Naive thymus-derived CD4-positive, alpha-beta T cell (primary cell): ENCODE data around the gene SLC12A4. TPM values are rescaled to one million over a fixed set of nuclear protein-coding genes. Genes with fewer than 3 reads are reported as not detected.
A peak's percentile ranks its signal among the peaks of the same experiment; 100 is the strongest.

Source experiments
- ATAC-seq: fragments of 150-1000 bp; cut with Tn5 transposase; 2 replicates; pipeline ENCODE4 v1.10.0; 2021; ENCODE audit warnings: mild to moderate bottlenecking, moderate library complexity
- CTCF ChIA-PET: fragments of 350-600 bp; sonication (Branson Sonifier 250); formaldehyde crosslinking; loops from one replicate; lab custom pipeline; 2021; ENCODE audit warnings: antibody characterized with exemption; lab: Charles Lee
- POLR2A ChIA-PET: fragments of 350-600 bp; sonication (Branson Sonifier 250); formaldehyde crosslinking; loops from one replicate; lab custom pipeline; 2021; ENCODE audit warnings: antibody characterized with exemption, inconsistent platforms; lab: Charles Lee
- DNase-seq, 9 donors: peaks; one replicate each; pipeline versions ENCODE4 v3.0.0 to v3.0.0-alpha.2; 2020 to 2022; ENCODE audit warnings: mixed read lengths in 1 of 9
- H3K27ac ChIP-seq: one replicate; pipeline ENCODE4 v1.7.0; 2013; ENCODE audit warnings: mild to moderate bottlenecking, low read depth, low read length, moderate library complexity
- H3K27me3 ChIP-seq, 2 donors: one replicate each; pipeline ENCODE4 v1.7.0; 2013; ENCODE audit warnings: low read length in 2 of 2, mild to moderate bottlenecking in 2 of 2, moderate library complexity in 2 of 2; ENCODE audit not compliant: control insufficient read depth in 2 of 2, insufficient read depth in 2 of 2
- H3K36me3 ChIP-seq, 3 experiments: 1 replicate in 2 of 3; 2 replicates in 1 of 3; pipeline ENCODE4 v1.7.0; 2013; ENCODE audit warnings: low read length in 3 of 3, mild to moderate bottlenecking in 3 of 3, moderate library complexity in 1 of 3; ENCODE audit not compliant: insufficient read depth in 3 of 3, control insufficient read depth in 2 of 3
- H3K4me1 ChIP-seq, 2 donors: one replicate each; pipeline ENCODE4 v1.7.0; 2013; ENCODE audit warnings: low read length in 2 of 2, mild to moderate bottlenecking in 2 of 2, moderate library complexity in 1 of 2; ENCODE audit not compliant: control insufficient read depth in 2 of 2, insufficient read depth in 2 of 2
- H3K4me3 ChIP-seq: 2 replicates; pipeline ENCODE4 v1.7.0; 2013; ENCODE audit warnings: mild to moderate bottlenecking, low read length
- H3K9me3 ChIP-seq, 3 experiments: 1 replicate in 2 of 3; 2 replicates in 1 of 3; pipeline ENCODE4 v1.7.0; 2013; ENCODE audit warnings: low read length in 3 of 3; ENCODE audit not compliant: control insufficient read depth in 2 of 3
- H3K27ac Mint-ChIP-seq, 9 donors: one replicate each; pipeline ENCODE4 v1.8.0; 2020 to 2022; ENCODE audit warnings: mixed read lengths in 9 of 9, mild to moderate bottlenecking in 8 of 9, moderate library complexity in 5 of 9, inconsistent platforms in 2 of 9
- H3K27me3 Mint-ChIP-seq, 5 donors: one replicate each; pipeline ENCODE4 v1.8.0; 2021 to 2022; ENCODE audit warnings: mixed read lengths in 5 of 5, mild to moderate bottlenecking in 1 of 5
- H3K36me3 Mint-ChIP-seq, 5 donors: one replicate each; pipeline ENCODE4 v1.8.0; 2020 to 2022; ENCODE audit warnings: mixed read lengths in 5 of 5, mild to moderate bottlenecking in 3 of 5, inconsistent platforms in 1 of 5
- H3K4me1 Mint-ChIP-seq, 7 donors: one replicate each; pipeline ENCODE4 v1.8.0; 2020 to 2022; ENCODE audit warnings: mixed read lengths in 7 of 7, mild to moderate bottlenecking in 3 of 7, inconsistent platforms in 1 of 7
- H3K4me3 Mint-ChIP-seq, 10 donors: one replicate each; pipeline ENCODE4 v1.8.0; 2020 to 2022; ENCODE audit warnings: mild to moderate bottlenecking in 10 of 10, mixed read lengths in 10 of 10, moderate library complexity in 6 of 10, inconsistent platforms in 2 of 10
- H3K9me3 Mint-ChIP-seq, 11 donors: one replicate each; pipeline ENCODE4 v1.8.0; 2020 to 2022; ENCODE audit warnings: mixed read lengths in 11 of 11, mild to moderate bottlenecking in 4 of 11, inconsistent platforms in 1 of 11, moderate library complexity in 1 of 11
- intact Hi-C, 2 donors: fragments of 100-400 bp; cut with micrococcal nuclease; formaldehyde crosslinking; loops; one replicate each; pipeline ENCODE4 v1.15.1; 2023
- polyA plus RNA-seq, 2 donors: library from polyadenylated mRNA; unstranded; fragments of 300-500 nt; fragmentation: Illumina TruSeq; gene quantifications; one replicate each; pipeline ENCODE4 v1.2.3, GENCODE V29; 2021
- total RNA-seq, 6 experiments: library from RNA in 5 of 6; stranded (reverse) in 5 of 6; gene quantifications; 1 replicate in 5 of 6; 2 replicates in 1 of 6; pipeline ENCODE4 v1.2.3 and lab custom pipeline; 2021 to 2026

Gene SLC12A4
- total and polyA plus RNA-seq, 7 experiments from 2014 or later: 3.8 to 44.4 (median 28.1) TPM

GRCh38 chr16:67930191-67930590 lies 38.2 kb downstream of the SLC12A4 start:
- H3K27me3 Mint-ChIP-seq: no peaks in the 10 kb centered on the region
- Histone ChIP-seq H3K4me3 (no peak overlapping the region), H3K27ac (no peak overlapping the region), H3K36me3 (peaks cover 17 to 75% (median 19%) of the 10 kb centered on the region in 3 experiments), H3K9me3 (no peaks in the 10 kb centered on the region), H3K27me3 (no peaks in the 10 kb centered on the region), H3K4me1 (peaks cover 5 to 8% of the 10 kb centered on the region in 2 donors)
- intact Hi-C loops: no loop called here
- H3K27ac Mint-ChIP-seq: no peak overlapping the region
- DNase-seq: no peak
- H3K36me3 Mint-ChIP-seq: peaks cover 0 to 19% (median 6%) of the 10 kb centered on the region in 5 donors
- no peak overlapping the region for H3K4me3 Mint-ChIP-seq
- ChIA-PET CTCF (interaction anchor here (0.5 to 1.4 kb wide), 3 partner anchors 9 to 54 kb away, joined by 3 read pairs; no protein-coding TSS in a partner anchor), POLR2A (interaction anchor here (1.1 kb wide), 1 partner anchor 8 kb away, joined by 5 read pairs; no protein-coding TSS in a partner anchor)
- peaks cover 4 to 21% (median 14%) of the 10 kb centered on the region in 7 donors for H3K4me1 Mint-ChIP-seq
- H3K9me3 Mint-ChIP-seq: no peaks in the 10 kb centered on the region
- ATAC-seq: no peak

GRCh38 chr16:67928561-67929364 lies 39.7 kb downstream of the SLC12A4 start:
- intact Hi-C loops: loop anchor here (1.0 kb wide), 4 partner anchors 45 to 407 kb away; no protein-coding TSS in a partner anchor
- H3K27me3 Mint-ChIP-seq: no peaks in the 10 kb centered on the region
- peak; percentile 53 to 77 (median 73) for DNase-seq
- Histone ChIP-seq H3K27me3 (no peaks in the 10 kb centered on the region), H3K27ac (no peak overlapping the region), H3K9me3 (no peaks in the 10 kb centered on the region), H3K36me3 (peaks cover 3 to 61% (median 5%) of the 10 kb centered on the region in 3 experiments), H3K4me1 (no peaks in the 10 kb centered on the region), H3K4me3 (no peak overlapping the region)
- ChIA-PET POLR2A (interaction anchor here (0.6 to 1.0 kb wide), 4 partner anchors 21 to 112 kb away, joined by 3 to 4 read pairs (median 3); partner anchors contain the start of gene CENPT), CTCF (interaction anchor here (0.6 to 2.2 kb wide), 7 partner anchors 10 to 408 kb away, joined by 3 to 16 read pairs (median 3); partner anchors contain the start of gene NRN1L)
- ATAC-seq: peak; percentile 86
- peak overlapping the region in 4 of 9 donors; percentile 6 to 67 (median 56) for H3K27ac Mint-ChIP-seq
- peak overlapping the region in 1 of 10 donors; percentile 45 for H3K4me3 Mint-ChIP-seq
- peaks cover 0 to 10% (median 7%) of the 10 kb centered on the region in 7 donors for H3K4me1 Mint-ChIP-seq
- H3K9me3 Mint-ChIP-seq: no peaks in the 10 kb centered on the region
- peaks cover 0 to 10% (median 1%) of the 10 kb centered on the region in 5 donors for H3K36me3 Mint-ChIP-seq

- H3K27me3 ChIP-seq: no peaks in the 10 kb centered on the region
- Mint-ChIP-seq H3K9me3 (no peaks in the 10 kb centered on the region), H3K4me3 (no peak overlapping the region), H3K27me3 (no peaks in the 10 kb centered on the region), H3K27ac (peak overlapping the region in 5 of 9 donors; percentile 6 to 67 (median 63)), H3K4me1 (peaks cover 0 to 10% (median 7%) of the 10 kb centered on the region in 7 donors), H3K36me3 (peaks cover 0 to 10% (median 0%) of the 10 kb centered on the region in 5 donors)
- POLR2A ChIA-PET: interaction anchor here (0.6 to 1.0 kb wide), 5 partner anchors 16 to 113 kb away, joined by 3 to 4 read pairs (median 3); partner anchors contain the start of gene CENPT
- no peak overlapping the region for H3K27ac ChIP-seq
- H3K9me3 ChIP-seq: no peaks in the 10 kb centered on the region
- CTCF ChIA-PET: interaction anchor here (0.6 to 2.2 kb wide), 5 partner anchors 13 to 407 kb away, joined by 3 to 16 read pairs (median 6); partner anchors contain the start of gene NRN1L
- peak in 1 of 9 donors; percentile 16 for DNase-seq
- H3K36me3 ChIP-seq: peaks cover 0 to 62% (median 0%) of the 10 kb centered on the region in 3 experiments
- intact Hi-C loops: loop anchor here (1.0 kb wide), 4 partner anchors 45 to 407 kb away; no protein-coding TSS in a partner anchor
- ATAC-seq: no peak
- H3K4me3 ChIP-seq: no peak overlapping the region
- no peaks in the 10 kb centered on the region for H3K4me1 ChIP-seq
Observed at GRCh38 chr16:67928147-67928546, 40.3 kb downstream of the SLC12A4 start.

- Histone ChIP-seq H3K27ac (no peak overlapping the region), H3K27me3 (no peaks in the 10 kb centered on the region), H3K4me3 (no peak overlapping the region), H3K36me3 (peaks cover 0 to 65% (median 0%) of the 10 kb centered on the region in 3 experiments), H3K4me1 (no peaks in the 10 kb centered on the region), H3K9me3 (no peaks in the 10 kb centered on the region)
- Mint-ChIP-seq H3K9me3 (no peaks in the 10 kb centered on the region), H3K4me3 (no peak overlapping the region), H3K27ac (peak overlapping the region in 2 of 9 donors; percentile 63 to 86), H3K4me1 (peaks cover 0 to 14% (median 7%) of the 10 kb centered on the region in 7 donors), H3K36me3 (peaks cover 0 to 8% (median 0%) of the 10 kb centered on the region in 5 donors), H3K27me3 (no peaks in the 10 kb centered on the region)
- POLR2A ChIA-PET: interaction anchor here (0.6 to 1.0 kb wide), 2 partner anchors 16 to 85 kb away, joined by 3 to 4 read pairs; no protein-coding TSS in a partner anchor
- DNase-seq (no peak), ATAC-seq (no peak)
- CTCF ChIA-PET: interaction anchor here (0.6 to 2.2 kb wide), 5 partner anchors 12 to 406 kb away, joined by 3 to 9 read pairs (median 6); partner anchors contain the start of gene NRN1L
- intact Hi-C loops: no loop called here
Observed at GRCh38 chr16:67927131-67927941, 41.1 kb downstream of the SLC12A4 start.

GRCh38 chr16:67926181-67926750 lies 42.2 kb downstream of the SLC12A4 start:
- no peak overlapping the region for H3K27ac ChIP-seq
- no peak for ATAC-seq
- peaks cover 0 to 4% (median 0%) of the 10 kb centered on the region in 5 donors for H3K36me3 Mint-ChIP-seq
- no peaks in the 10 kb centered on the region for H3K27me3 ChIP-seq
- H3K27ac Mint-ChIP-seq: peak overlapping the region in 4 of 9 donors; percentile 14 to 86 (median 55)
- ChIA-PET CTCF (interaction anchor here (0.6 to 1.9 kb wide), 5 partner anchors 43 to 405 kb away, joined by 3 to 7 read pairs (median 3); partner anchors contain the start of genes DDX28 and DUS2), POLR2A (interaction anchor here (0.6 to 0.8 kb wide), 2 partner anchors 32 to 362 kb away, joined by 3 read pairs; no protein-coding TSS in a partner anchor)
- H3K4me3 Mint-ChIP-seq: peak overlapping the region in 2 of 10 donors; percentile 20 to 24
- peaks cover 0 to 22% (median 12%) of the 10 kb centered on the region in 7 donors for H3K4me1 Mint-ChIP-seq
- H3K36me3 ChIP-seq: peaks cover 0 to 59% (median 0%) of the 10 kb centered on the region in 3 experiments
- H3K4me3 ChIP-seq: no peak overlapping the region
- intact Hi-C loops: no loop called here
- no peaks in the 10 kb centered on the region for H3K27me3 Mint-ChIP-seq
- H3K9me3 Mint-ChIP-seq: no peaks in the 10 kb centered on the region
- DNase-seq: no peak
- H3K4me1 ChIP-seq: no peaks in the 10 kb centered on the region
- H3K9me3 ChIP-seq: no peaks in the 10 kb centered on the region
